ENCODE measurements around the gene DPP6.

Gene DPP6

DNA sequence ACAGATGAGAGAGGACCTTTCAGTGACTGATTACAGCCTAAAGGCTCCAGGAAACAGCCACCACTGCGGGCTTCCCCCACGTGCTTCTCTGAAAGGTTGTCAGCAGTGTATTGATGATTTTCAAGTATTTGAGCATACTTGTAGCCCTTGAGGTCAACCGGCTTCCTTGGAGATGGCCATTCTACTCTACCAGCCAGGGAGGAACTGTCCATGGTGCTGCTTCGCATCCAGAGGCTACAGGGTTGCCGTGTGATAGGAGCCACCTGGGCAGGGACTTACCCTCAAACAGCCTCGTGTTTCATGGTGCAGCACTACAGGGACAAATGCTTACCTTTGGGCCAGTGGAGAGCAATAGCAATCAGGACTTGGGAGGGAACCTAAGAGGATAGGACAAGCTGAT, 179.5 kb downstream of the DPP6 start:
- in situ Hi-C loops (cut with MboI; ENCODE audit: low sequenced_read_pairs), result no loop called here

DNA sequence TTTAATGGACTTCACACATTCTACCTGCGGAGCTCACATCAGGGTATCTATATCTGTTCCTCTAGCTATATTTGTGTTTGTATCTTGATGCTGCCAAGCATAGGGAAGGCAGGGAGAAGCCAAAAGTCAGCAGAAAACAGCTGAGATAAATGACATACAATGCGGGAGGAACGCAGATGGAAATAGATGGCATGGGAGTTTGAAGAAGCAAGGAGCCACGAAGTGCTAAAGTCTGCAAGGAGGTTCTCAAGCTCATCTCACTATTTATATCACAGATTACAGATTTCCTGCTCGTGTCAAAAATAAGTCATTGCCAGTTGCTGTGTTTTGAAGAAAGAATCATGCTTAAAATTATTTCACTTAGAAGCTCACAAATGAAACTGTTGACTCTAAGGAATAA, 180.5 kb downstream of the DPP6 start:
- in situ Hi-C loops (cut with MboI; ENCODE audit: low sequenced_read_pairs), result no loop called here

DNA sequence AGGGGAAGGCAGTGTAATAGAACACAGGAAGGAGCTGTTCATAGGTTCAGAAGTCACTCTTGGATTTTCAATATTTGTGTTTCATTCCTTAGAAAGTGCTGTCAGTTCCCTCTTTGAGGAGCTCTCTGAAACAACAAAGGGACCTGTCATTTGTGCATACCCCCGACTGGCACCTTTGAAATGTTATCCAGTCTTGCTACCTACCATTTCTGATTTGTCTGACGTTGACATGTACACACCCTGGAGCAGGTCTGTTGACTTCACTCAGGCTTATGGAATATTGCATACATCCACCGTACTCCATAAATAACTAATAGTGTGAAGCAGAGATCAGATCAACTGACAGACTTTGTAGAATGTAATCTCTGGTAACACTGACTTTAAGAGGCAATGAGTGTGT, 189.8 kb downstream of the DPP6 start:
- in situ Hi-C loops (cut with MboI; ENCODE audit: low sequenced_read_pairs), result no loop called here

DNA sequence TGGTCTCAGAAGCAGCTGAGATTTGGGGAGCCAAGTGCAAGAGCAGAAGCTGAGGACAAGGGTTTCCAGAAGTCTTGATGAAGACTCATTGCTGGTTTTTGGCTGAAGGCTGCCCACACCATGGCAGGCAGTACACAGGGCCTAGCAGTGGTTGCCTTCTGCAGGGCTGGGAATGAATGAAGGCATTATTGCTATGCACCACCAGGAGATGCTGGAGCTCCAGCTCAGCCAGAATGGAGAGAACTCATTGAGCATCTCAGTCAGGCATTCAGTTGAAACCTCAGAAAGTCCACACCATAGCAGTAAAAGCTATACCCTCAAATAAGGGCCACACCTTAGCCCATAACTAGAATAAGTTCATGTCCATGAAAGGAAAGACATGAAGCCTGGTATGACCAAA, 190.5 kb downstream of the DPP6 start:
- in situ Hi-C loops (cut with MboI; ENCODE audit: low sequenced_read_pairs), result no loop called here

DNA sequence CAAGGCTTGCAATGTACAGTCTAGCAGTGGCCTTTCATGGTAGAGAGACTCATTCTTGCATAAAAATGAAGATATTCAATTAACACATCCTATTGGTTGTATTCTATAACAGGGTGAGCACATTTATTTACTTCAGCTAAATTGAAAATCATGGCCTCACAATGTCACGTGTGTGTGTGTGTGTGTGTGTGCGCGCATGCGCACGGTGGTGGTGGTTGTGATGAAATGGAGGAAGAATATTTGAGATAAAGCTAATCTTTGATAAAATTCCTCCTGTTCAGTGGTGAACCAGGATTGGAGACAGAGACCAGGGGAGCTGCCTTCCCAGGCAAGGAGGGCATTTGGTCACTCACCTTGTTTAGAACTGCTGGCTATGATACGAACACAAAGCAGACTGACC, 199.8 kb downstream of the DPP6 start:
- in situ Hi-C loops (cut with MboI; ENCODE audit: low sequenced_read_pairs), result no loop called here

DNA sequence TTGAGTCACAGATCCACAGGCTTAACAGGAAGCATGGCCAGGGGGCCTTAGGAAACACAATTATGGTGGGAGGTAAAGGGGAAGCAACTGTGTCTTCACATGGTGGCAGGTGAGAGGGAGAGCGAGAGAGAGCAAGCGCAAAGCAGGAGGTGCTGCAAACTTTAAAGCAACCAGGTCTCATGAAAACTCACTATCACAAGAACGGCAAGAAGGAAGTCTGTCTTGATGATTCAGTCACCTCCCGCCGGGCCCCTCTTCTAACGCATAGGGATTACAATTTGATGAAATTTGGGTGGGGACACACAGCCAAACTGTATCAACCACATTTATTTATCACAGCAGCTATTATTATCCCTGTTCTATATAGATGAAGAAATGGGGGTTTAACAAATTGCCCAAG, 201.6 kb downstream of the DPP6 start:
- in situ Hi-C loops (cut with MboI; ENCODE audit: low sequenced_read_pairs), result no loop called here

DNA sequence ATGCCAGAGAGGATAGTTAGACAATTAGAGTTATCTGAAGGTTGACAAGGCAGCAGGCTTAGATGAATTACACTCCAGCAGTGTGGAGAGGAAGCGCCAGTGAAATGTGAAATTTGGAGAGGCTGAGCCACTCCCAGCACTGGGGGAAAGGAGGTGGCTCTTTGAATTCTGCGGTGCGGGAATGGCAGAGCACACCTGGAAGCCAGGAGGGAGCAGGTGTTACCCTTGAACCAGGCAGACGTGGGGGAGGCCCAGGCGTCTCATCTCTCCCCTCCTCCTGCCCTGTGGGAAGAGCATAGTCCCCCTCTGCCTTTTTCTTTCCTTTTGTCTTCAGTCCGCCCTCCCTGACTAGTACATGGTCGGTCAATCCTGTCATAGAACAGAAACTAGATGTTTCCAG, 203.1 kb downstream of the DPP6 start:
- in situ Hi-C loops (cut with MboI; ENCODE audit: low sequenced_read_pairs), result no loop called here

DNA sequence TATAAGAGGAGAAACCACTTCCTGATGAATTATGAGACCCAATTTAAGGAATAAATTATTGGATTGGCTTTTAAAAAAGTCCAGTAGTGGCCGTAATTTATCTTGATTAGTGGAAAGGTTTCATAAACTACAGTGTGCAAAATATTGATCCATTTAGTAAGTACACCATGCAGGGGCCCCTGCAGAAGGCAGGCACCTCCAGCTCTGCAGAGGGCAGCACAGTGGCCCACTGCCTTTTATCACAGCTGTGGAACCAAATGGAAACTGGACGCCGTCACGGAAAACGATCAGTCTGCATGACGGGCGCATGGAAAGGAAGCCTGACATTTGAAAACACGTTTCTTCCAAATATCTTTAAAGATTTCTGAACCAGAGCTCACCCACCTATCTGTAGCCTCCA, 204.0 kb downstream of the DPP6 start:
- in situ Hi-C loops (cut with MboI; ENCODE audit: low sequenced_read_pairs), result no loop called here

DNA sequence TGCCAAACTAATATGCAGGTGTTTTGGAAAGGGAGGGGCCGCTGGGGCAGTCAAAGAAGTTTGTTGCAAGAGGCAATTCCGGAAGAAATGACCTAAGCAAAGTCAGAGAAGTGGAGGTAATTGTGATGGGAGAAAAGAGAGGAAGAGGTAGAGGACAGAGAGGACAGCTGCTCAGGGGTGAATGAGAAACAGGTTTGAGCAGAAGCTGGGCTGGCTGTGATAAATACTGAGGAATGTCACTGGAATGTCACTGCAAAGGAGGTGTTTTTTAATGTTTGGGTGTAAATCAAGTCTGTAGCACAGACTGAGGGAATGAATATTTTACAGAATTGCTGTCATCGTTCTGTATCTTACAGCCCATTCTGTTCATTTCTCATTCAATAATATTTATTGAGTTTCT, 207.2 kb downstream of the DPP6 start:
- in situ Hi-C loops (cut with MboI; ENCODE audit: low sequenced_read_pairs), result no loop called here

DNA sequence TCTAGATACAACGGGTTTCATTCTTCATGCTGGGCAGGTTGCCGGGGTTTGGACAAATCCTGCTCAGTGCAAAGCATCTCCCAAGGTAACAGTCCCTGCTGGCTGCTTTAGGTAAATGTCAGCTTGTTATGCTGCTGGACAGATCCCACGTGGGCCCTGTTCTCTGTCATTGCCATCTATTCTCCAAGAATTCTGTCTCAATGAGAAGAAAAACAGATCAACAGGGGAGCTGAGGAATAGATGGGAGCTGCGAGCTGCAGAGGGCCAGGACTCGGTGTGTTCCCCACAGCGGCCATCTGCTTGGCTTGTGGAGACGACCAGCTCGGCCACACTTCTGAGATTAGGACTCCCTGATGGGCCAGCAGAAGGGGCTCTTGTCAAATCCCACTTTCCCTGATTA, 235.2 kb downstream of the DPP6 start:
- in situ Hi-C loops (cut with MboI; ENCODE audit: low sequenced_read_pairs), result no loop called here

DNA sequence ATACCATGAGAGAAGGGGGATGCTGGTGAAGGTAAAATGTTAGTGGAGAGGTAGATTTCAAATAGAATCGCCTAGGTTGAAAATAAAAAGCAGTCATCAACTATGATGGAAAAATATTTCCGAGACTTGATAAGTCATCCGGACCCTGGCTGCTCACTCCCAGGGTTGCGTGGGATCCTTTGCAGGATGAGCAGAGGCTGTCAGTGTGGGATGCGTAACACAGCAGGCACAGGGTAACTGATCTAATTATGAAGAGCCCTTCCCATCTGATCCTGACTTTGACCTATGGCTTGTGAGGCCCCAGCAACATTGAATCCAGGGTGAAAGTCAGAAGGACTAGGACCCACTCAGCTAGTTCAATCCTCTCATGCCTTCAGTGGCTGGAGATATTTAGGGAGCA, 236.9 kb downstream of the DPP6 start:
- in situ Hi-C loops (cut with MboI; ENCODE audit: low sequenced_read_pairs), result no loop called here

DNA sequence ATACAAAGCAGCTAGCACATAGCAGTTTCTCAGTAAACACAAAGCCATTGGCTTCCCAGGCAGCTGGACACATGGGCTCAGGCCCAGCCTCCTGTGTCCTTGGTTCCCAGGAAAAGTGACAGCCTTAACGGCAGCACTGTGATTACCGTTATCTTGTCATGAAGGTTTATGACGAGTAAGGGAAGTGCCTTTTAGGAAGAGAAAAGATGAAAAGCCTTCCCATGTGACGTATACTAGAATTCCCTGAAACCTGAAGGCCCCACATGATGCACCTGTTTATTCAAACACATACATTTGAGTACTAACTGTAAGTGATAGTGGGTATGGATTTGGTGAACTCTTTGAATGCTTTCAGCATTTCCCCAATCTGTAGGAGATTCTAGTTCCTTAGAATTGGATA, 244.2 kb downstream of the DPP6 start:
- in situ Hi-C loops (cut with MboI; ENCODE audit: low sequenced_read_pairs), result no loop called here

DNA sequence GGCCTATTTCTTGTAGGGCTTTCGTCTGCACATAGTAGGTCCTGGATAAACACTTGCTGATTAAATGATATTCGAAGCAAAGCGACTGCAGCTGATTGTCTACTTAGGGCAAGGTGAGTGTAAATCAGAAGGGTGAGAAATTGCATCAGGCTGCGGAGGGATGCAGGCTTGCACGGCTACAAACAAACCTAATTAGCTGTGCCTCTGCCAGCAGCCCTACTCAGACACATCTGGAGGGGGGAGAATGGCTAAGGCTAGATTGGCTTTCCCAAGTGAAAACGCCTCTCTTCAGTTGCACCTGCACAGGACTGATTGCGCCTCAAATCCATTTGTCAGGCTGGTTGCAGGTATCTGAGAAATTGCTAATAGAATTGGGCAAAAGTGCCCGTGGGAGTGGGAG, 247.5 kb downstream of the DPP6 start:
- in situ Hi-C loops (cut with MboI; ENCODE audit: low sequenced_read_pairs), result no loop called here

DNA sequence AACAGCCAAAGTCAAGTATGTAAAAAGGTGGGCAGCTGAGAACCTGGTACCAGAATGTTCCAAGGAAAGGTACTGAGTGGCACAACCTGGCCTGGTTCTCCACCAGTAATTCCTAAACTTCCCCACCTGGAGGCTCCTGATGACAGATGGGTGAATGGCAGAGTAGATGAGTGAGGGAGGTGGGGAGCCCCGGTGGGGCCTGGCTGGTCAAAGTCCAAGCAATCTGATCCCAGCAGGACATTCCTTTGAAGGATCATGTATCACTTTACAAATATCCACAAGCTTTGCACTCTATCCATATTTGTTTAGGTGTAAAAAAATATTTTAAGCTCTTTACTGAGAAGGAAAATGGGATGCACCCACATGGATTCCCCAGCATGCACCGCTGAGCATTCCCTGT, 250.2 kb downstream of the DPP6 start:
- in situ Hi-C loops (cut with MboI; ENCODE audit: low sequenced_read_pairs), result no loop called here

DNA sequence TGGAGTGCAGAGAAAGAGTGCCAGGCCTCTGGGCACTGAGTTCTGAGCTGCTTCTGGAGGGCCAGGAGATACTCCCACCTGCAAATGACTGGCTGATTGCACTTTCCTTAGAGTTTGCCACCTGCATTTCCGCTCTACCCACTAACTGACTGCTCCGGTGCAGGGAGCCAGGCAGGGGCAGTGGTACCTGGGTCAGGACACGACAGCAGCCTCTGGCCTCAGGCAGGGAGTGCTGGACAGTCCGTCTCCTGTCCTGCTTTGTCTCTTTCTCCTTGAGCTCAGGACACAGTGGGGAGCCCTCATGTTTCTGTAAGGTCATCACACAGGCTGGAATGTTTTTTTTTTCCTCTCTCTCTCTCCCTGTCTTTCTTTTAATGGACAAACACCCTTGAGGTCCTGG, 252.0 kb downstream of the DPP6 start:
- in situ Hi-C loops (cut with MboI; ENCODE audit: low sequenced_read_pairs), result no loop called here

DNA sequence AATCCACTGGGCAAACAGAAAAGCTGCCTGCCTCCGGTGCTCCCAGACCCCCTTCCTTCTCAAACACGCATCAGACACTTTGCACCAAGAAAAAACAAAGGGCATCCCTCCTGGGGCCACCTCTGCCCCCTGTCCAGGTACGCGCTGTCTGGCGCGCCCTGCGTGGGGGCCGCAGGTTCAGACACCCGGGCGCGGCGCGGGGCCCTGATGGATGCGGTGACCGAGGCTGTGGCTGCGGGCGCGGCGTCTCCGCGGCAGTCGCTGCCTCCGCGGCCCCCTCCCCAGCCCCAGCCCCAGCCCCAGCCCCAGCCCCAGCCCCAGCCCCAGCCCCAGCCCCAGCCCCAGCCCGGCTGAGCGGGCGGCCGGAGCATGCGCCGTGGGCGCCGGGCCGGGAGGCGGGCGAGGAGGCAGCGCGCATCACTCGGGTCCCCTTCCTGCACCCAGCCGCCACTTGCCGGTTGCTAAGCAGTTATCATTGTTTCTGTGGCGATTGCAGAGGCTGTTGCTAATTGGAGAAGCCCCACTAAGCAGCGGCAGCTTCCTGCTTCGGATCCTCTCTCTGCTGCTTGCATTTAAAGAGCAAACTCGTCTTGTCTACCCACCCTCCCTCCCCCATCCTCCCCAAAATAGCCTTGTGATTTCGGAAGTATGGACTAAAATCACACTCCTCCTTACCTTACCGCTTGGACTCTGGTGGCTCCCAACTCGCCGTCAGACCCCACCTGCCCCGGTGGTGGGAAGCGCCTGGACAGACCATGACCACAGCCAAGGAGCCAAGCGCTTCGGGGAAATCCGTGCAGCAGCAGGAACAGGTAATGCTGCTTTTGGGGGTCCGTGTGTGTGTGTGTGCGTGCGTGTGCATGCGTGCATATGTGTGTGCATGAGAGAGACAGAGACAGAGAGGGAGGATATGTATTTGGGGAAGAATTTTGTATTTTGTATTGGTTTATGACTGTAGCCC, 252.8 kb downstream of the DPP6 start:
- in situ Hi-C loops (cut with MboI; ENCODE audit: low sequenced_read_pairs), result no loop called here

DNA sequence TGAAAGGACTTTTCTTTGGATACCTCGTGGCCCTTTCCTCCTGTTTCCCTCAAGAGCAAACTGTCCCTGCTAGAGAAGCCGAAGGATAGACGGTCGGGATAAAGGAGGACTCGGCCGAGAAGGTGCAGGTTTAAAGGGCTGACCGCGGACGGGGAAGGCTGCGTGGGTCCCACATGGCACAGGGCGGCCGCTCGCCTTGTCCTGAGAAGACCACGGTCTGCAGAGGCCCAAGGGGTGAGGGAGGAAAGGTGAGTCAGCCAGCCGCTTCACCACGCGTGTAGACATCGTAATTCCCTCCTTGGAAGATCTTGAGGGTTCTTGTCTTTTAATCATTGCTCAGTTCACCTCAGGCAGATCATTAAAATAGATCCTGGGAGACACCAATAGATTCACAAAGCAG, 253.8 kb downstream of the DPP6 start:
- in situ Hi-C loops (cut with MboI; ENCODE audit: low sequenced_read_pairs), result no loop called here

DNA sequence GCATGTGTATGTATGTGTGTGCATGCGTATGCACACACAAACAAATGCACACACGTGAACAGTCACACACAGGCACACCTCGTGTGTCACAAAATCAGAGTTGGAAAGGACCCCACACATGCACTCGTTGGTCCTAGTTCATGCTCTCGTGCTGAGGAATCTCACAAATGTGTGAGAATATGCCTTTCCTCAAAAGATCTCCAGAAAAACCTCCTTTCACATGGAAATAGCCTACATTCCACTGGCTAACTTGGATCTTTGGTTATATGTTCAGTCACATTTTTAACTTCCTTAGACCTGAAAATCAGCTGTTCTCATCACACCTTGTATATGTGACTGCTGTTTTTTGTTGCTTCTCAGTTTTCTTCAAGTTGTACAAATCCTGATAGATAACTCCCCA, 256.7 kb downstream of the DPP6 start:
- in situ Hi-C loops (cut with MboI; ENCODE audit: low sequenced_read_pairs), result no loop called here

DNA sequence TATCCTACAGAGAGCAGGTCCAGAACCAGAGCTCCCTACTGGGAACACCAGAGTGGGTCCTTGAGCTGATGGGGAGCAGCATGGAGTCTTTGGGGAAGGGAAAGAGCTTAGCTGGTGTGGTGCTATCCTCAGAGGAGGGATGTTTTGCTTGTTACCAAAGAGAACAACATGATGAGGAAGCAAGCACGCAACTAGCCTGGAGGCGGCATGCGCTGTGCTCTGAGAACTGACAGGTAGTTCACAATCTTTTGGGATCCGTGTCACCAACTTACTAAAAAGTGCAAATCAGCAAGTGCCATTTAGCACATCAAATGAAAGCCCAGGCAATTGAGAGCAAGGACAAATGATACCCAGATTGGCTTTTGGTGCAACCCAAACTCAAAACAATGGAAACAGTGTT, 257.9 kb downstream of the DPP6 start:
- in situ Hi-C loops (cut with MboI; ENCODE audit: low sequenced_read_pairs), result no loop called here

DNA sequence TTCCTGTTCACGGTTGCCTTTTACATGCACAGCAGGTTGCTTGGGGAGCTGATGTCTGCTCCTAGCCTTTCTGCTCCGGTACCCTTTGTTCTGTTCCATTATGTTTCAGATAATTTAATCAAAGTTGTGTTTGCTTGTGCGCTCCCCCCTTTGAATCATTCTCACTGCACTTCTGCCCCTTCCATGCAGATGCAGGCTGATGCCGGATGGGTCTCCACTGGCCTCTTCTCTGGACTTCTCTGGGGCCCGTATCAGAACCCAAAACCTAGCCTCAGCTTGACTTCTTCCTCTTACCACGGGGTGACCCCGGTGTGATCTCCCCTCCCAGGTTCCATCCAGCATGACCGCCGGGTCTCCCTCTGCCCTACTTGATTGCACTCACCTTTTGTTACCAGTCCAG, 272.0 kb downstream of the DPP6 start:
- in situ Hi-C loops (cut with MboI; ENCODE audit: low sequenced_read_pairs), result no loop called here

DNA sequence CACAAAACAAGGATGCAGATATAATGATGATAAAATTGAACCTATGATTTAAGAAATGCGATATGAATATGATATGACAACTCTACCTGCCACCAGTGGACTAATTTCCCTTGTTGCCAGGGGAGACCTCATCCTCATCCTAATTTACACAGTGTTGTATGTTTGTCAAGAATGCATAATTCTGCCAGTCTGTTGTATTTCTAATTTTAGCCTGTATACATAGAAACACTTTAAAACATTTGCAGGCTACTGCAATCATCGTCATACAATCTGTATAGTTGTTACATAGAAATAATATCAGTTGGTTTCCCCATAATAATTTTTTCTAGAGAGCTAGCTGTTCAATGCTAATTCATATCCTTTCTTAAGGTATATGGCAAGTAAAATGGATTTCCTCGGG, 274.2 kb downstream of the DPP6 start:
- in situ Hi-C loops (cut with MboI; ENCODE audit: low sequenced_read_pairs), result no loop called here

DNA sequence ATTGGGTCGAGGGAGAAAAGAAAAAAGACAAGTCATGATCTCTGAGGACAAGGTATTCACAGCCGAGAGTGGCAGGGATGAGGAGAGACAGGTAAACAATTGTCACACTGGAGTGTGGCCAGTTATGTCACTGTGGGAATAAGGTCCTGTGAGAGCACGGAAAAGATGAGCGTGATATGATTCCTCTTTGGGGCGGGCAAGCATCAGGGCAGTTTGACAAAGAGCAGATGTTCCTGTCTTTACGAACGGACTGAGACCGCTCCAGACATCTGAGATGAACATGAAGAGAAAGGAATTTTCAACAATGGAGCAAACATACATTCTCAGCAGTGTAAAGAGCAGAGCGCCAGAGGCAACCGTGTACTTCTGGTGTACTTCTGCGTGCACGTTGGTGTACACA, 278.1 kb downstream of the DPP6 start:
- in situ Hi-C loops (cut with MboI; ENCODE audit: low sequenced_read_pairs), result no loop called here

Data from HL-60/S4 treated with retinoic acid at 250 ng/mL for 4 days and 3 days (cell line).